MM.1S (cell line): ENCODE data around the gene SEC22C.

ENCODE experiments used
- DNase-seq: peaks from one replicate; pipeline ENCODE4 v3.0.0-alpha.2; 2015
- H2AFZ ChIP-seq: fragments of 300-600 bp; sonication (generic); 2 replicates; pipeline ENCODE4 v1.6.0; 2016; ENCODE audit warnings: antibody characterized with exemption, low read length
- H3F3A ChIP-seq: fragments of 300-600 bp; sonication (generic); 2 replicates; pipeline ENCODE4 v1.6.1; 2016; ENCODE audit warnings: mild to moderate bottlenecking, antibody characterized with exemption, low read length, moderate library complexity, mixed read lengths; ENCODE audit not compliant: insufficient read depth
- H3K27ac ChIP-seq: fragments of 300-600 bp; sonication (generic); 2 replicates; pipeline ENCODE4 v1.5.1; 2016; ENCODE audit warnings: mild to moderate bottlenecking, low read length
- H3K27me3 ChIP-seq: fragments of 300-600 bp; sonication (generic); replicated peaks from 2 replicates; pipeline ENCODE4 v1.6.0; 2016; ENCODE audit warnings: low read length; ENCODE audit not compliant: insufficient read depth
- H3K36me3 ChIP-seq: fragments of 300-600 bp; sonication (generic); replicated peaks from 2 replicates; pipeline ENCODE4 v1.6.1; 2016; ENCODE audit warnings: mild to moderate bottlenecking, low read length, mixed read lengths; ENCODE audit not compliant: insufficient read depth
- H3K4me1 ChIP-seq: fragments of 300-600 bp; sonication (generic); 2 replicates; pipeline ENCODE4 v1.6.1; 2016; ENCODE audit warnings: low read length, mixed read lengths
- H3K4me2 ChIP-seq: fragments of 300-600 bp; sonication (generic); 2 replicates; pipeline ENCODE4 v1.6.0; 2016; ENCODE audit warnings: low read depth, low read length
- H3K4me3 ChIP-seq: fragments of 300-600 bp; sonication (generic); 2 replicates; pipeline ENCODE4 v1.5.1; 2016; ENCODE audit warnings: low read length, mixed read lengths
- H3K79me2 ChIP-seq: fragments of 300-600 bp; sonication (generic); 2 replicates; pipeline ENCODE4 v1.6.1; 2016; ENCODE audit warnings: mixed run types, low read length, mixed read lengths
- H3K9ac ChIP-seq: fragments of 300-600 bp; sonication (generic); 2 replicates; pipeline ENCODE4 v1.6.1; 2016; ENCODE audit warnings: low read length, mixed read lengths
- H3K9me2 ChIP-seq: fragments of 300-600 bp; sonication (generic); replicated peaks from 2 replicates; pipeline ENCODE4 v1.6.1; 2016; ENCODE audit warnings: mild to moderate bottlenecking, low read length, mixed read lengths; ENCODE audit not compliant: insufficient read depth
- H3K9me3 ChIP-seq: fragments of 300-600 bp; sonication (generic); replicated peaks from 2 replicates; pipeline ENCODE4 v1.6.1; 2016; ENCODE audit warnings: mild to moderate bottlenecking, low read length, mixed read lengths; ENCODE audit not compliant: insufficient read depth
- H4K20me1 ChIP-seq: fragments of 300-600 bp; sonication (generic); 2 replicates; pipeline ENCODE4 v1.6.1; 2016; ENCODE audit warnings: mild to moderate bottlenecking, low read length, moderate library complexity, mixed read lengths; ENCODE audit not compliant: insufficient read depth
- CTCF ChIP-seq: fragments of 300-600 bp; sonication (generic); IDR thresholded peaks from 2 replicates; pipeline ENCODE4 v1.5.1; 2016; ENCODE audit warnings: antibody characterized with exemption, low read length, mixed read lengths
- EZH2 ChIP-seq: fragments of 300-600 bp; sonication (generic); optimal IDR thresholded peaks from 2 replicates; pipeline ENCODE3; 2017; ENCODE audit warnings: low read depth, mild to moderate bottlenecking, antibody characterized with exemption, low read length, mixed read lengths
- EZH2phosphoT487 ChIP-seq: fragments of 300-600 bp; sonication (generic); IDR thresholded peaks from 2 replicates; pipeline ENCODE4 v1.6.1; 2018; ENCODE audit warnings: antibody characterized with exemption, low read length

The SEC22C gene

GRCh38 chr3:42602961-42603360 lies 21.2 kb upstream of the SEC22C start:
- H3K36me3 ChIP-seq, result no peaks in the 10 kb centered on the region; the same call in 1 of the 2 replicates
- H3K27me3 ChIP-seq, result no peaks in the 10 kb centered on the region
- H3F3A ChIP-seq, result peaks cover 19% of the 10 kb centered on the region
- H3K9ac ChIP-seq, result no peak overlapping the region
- peaks cover 9% of the 10 kb centered on the region; the same call in 1 of the 2 replicates for H3K4me1 ChIP-seq
- H3K4me3 ChIP-seq, result no peak overlapping the region
- H3K79me2 ChIP-seq, result peaks cover 68% of the 10 kb centered on the region
- H3K4me2 ChIP-seq, result no peak overlapping the region
- no peak overlapping the region for H3K27ac ChIP-seq
- no peak for DNase-seq
- H3K9me3 ChIP-seq, result no peaks in the 10 kb centered on the region
- H3K9me2 ChIP-seq, result no peaks in the 10 kb centered on the region
- peaks cover 6% of the 10 kb centered on the region; the same call in 1 of the 2 replicates for H4K20me1 ChIP-seq
- TF ChIP-seq CTCF, result no peak
- TF ChIP-seq EZH2, result no peak
- no peak for TF ChIP-seq EZH2phosphoT487
- no peak overlapping the region for H2AFZ ChIP-seq

GRCh38 chr3:42601896-42602581 lies 20.3 kb upstream of the SEC22C start:
- Histone ChIP-seq H3K79me2 (peaks cover 60% of the 10 kb centered on the region), H3K9ac (peak overlapping the region; percentile 73; the same call in 1 of the 2 replicates), H2AFZ (no peak overlapping the region), H3K9me2 (no peaks in the 10 kb centered on the region), H4K20me1 (peaks cover 6% of the 10 kb centered on the region; the same call in 1 of the 2 replicates), H3F3A (peaks cover 19% of the 10 kb centered on the region), H3K9me3 (no peaks in the 10 kb centered on the region), H3K4me3 (peak overlapping the region; percentile 93), H3K4me1 (peaks cover 9% of the 10 kb centered on the region; the same call in 1 of the 2 replicates), H3K27ac (peak overlapping the region; percentile 87; the same call in 1 of the 2 replicates), H3K36me3 (no peaks in the 10 kb centered on the region; the same call in 1 of the 2 replicates), H3K27me3 (no peaks in the 10 kb centered on the region), H3K4me2 (peak overlapping the region; percentile 83)
- TF ChIP-seq EZH2phosphoT487 (no peak), CTCF (peak; percentile 46), EZH2 (no peak)
- peak; percentile 18 for DNase-seq

DNA sequence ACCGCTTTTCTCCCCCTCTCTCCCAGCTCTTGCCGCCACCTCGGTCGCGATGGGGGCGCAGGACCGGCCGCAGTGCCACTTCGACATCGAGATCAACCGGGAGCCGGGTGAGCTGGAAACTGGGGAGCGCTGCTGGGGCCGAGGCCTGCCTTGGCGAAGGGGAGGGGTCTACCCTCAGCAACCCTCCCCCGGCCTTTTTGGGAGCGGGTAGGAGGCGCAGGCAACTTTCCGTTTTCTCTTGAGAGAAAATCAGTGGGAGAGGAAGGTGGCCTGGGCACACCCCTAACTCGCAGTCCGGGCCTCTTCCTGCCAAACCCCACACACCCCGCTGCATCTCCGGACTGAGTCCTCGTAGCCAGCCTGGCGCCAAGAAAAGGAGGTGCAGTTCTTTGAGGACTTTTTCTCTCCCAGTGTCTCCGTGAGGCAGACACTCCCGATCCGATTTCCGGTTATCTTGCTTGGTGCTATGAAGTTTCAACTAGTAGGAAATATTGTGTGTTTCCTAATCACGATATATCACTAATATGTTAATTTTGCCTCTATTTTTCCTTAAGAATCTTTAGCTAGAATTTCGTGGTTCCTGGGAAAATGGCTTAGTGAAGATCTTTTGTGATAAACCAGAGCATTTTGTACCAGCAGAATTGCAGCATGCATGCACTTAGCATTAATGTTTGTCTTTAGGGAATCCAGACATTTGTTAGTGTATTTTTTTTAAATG lies 19.4 kb upstream of the SEC22C start:
- Histone ChIP-seq H3K9me2 (no peaks in the 10 kb centered on the region), H2AFZ (peak overlapping the region; percentile 68)
- peak; percentile 70 for DNase-seq

More for the DNA sequence above, 19.4 kb upstream of the SEC22C start:
- no peaks in the 10 kb centered on the region for H3K27me3 ChIP-seq
- peaks cover 50% of the 10 kb centered on the region for H3K79me2 ChIP-seq
- H3K9ac ChIP-seq, result peak overlapping the region; percentile 73
- H3F3A ChIP-seq, result peaks cover 22% of the 10 kb centered on the region
- peak overlapping the region; percentile 83 for H3K4me2 ChIP-seq
- peak overlapping the region; percentile 93 for H3K4me3 ChIP-seq
- peak overlapping the region; percentile 87 for H3K27ac ChIP-seq
- H3K4me1 ChIP-seq, result peaks cover 9% of the 10 kb centered on the region; the same call in 1 of the 2 replicates
- no peaks in the 10 kb centered on the region for H3K9me3 ChIP-seq
- 0 out of 2 replicates have a peak, but pooled peaks cover 2% of the 10 kb centered on the region for H3K36me3 ChIP-seq
- H4K20me1 ChIP-seq, result peaks cover 6% of the 10 kb centered on the region; the same call in 1 of the 2 replicates
- peak; percentile 11; the same call in 1 of the 2 replicates for TF ChIP-seq CTCF
- no peak for TF ChIP-seq EZH2
